ENCODE data around the gene KCTD8. TPM values are rescaled to one million over a fixed set of nuclear protein-coding genes. Genes with fewer than 3 reads are reported as not detected.

KCTD8 gene
- total RNA-seq, 4 donors from 2014 or later, result 0.71 to 2.8 (median 1.4) TPM

DNA sequence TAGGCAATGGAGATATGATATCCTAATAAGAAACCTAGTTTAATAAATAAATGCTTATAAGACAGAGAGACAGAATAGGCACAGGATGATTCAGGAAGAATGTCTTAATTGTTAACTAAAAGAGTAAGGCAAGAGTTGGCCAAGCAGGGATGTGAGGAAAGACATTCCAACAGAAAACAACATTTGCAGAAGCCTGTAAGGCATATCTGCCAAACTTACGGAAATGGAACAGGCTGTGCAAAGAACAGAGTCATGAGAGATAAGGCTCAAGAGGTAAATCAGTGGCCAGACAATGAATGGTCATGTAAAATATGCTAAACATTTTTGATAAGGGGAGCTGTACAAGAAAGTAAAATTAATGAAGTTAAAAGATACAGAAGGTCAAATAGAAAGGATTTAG is 134.9 kb downstream of the KCTD8 start:
- no peak for DNase-seq
- no peaks in the 10 kb centered on the region for H3K36me3 ChIP-seq
- no peak for ATAC-seq
- no peak overlapping the region for H3K4me3 ChIP-seq
- in situ Hi-C loops (cut with MboI; ENCODE audit: low sequenced_read_pairs in 4 of 4) (no loop called here), intact Hi-C loops (cut with DNase I; ENCODE audit: low total_unique reads) (no loop called here)
- no peak for TF ChIP-seq POLR2A (IDR thresholded peaks at IDR 0.05)
- TF ChIP-seq, protein P1, sequence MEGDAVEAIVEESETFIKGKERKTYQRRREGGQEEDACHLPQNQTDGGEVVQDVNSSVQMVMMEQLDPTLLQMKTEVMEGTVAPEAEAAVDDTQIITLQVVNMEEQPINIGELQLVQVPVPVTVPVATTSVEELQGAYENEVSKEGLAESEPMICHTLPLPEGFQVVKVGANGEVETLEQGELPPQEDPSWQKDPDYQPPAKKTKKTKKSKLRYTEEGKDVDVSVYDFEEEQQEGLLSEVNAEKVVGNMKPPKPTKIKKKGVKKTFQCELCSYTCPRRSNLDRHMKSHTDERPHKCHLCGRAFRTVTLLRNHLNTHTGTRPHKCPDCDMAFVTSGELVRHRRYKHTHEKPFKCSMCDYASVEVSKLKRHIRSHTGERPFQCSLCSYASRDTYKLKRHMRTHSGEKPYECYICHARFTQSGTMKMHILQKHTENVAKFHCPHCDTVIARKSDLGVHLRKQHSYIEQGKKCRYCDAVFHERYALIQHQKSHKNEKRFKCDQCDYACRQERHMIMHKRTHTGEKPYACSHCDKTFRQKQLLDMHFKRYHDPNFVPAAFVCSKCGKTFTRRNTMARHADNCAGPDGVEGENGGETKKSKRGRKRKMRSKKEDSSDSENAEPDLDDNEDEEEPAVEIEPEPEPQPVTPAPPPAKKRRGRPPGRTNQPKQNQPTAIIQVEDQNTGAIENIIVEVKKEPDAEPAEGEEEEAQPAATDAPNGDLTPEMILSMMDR (IDR thresholded peaks at IDR 0.05 in 4 of 5, conservative IDR thresholded peaks at IDR 0.05 in 1 of 5), result no peak
- no peaks in the 10 kb centered on the region for H3K27me3 ChIP-seq
- H3K27ac ChIP-seq, result no peak overlapping the region
- H3K9me3 ChIP-seq, result no peaks in the 10 kb centered on the region
- H3K4me1 ChIP-seq, result no peaks in the 10 kb centered on the region

DNA sequence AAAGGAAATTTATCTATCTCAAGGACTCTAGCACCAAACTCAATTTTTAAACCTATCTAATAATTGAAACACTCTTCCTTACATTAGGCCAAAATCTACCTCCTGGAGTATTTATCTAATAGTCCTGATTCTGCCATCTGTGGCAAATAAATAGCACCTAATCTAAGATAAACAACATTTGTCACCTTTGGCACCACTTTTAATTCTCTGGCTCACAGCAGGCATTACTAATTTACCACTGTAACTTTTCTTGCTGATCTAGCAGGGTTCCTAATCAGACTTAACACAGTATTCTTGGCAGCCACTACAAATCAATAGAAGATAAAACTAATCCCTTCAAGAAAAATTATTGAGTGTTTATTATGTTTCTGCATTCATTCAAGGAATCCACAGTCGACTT is 161.1 kb downstream of the KCTD8 start:
- in situ Hi-C loops (cut with MboI; ENCODE audit: low sequenced_read_pairs in 4 of 4) (no loop called here), intact Hi-C loops (cut with DNase I; ENCODE audit: low total_unique reads) (no loop called here)
- no peaks in the 10 kb centered on the region for H3K27me3 ChIP-seq
- DNase-seq (no peak), ATAC-seq (no peak)
- no peak overlapping the region for H3K4me3 ChIP-seq
- TF ChIP-seq, protein P1 (IDR thresholded peaks at IDR 0.05 in 4 of 5, conservative IDR thresholded peaks at IDR 0.05 in 1 of 5), result no peak
- TF ChIP-seq POLR2A (IDR thresholded peaks at IDR 0.05), result no peak
- H3K4me1 ChIP-seq, result no peaks in the 10 kb centered on the region
- no peaks in the 10 kb centered on the region for H3K9me3 ChIP-seq
- H3K36me3 ChIP-seq, result no peaks in the 10 kb centered on the region
- no peak overlapping the region for H3K27ac ChIP-seq

DNA sequence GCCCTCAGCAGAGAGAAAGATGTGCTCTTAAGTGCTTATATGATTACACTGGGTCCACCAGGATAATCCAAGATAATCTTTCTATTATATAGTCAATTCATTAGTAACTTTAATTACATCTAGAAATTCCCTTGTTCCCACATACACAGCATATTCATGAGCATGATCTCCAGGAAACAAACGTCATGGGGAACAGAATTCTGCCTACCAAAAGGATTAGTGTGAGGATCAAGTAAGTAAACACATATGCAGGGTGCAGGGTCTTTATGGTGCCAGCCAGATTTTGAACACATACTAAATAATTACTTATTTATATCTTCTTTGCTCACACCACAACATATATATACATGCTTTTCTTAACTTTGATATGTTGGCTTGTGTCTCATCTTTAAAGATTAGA is 169.1 kb downstream of the KCTD8 start:
- no peak overlapping the region for H3K27ac ChIP-seq
- no peak overlapping the region for H3K4me3 ChIP-seq
- H3K4me1 ChIP-seq, result no peaks in the 10 kb centered on the region
- H3K27me3 ChIP-seq, result no peaks in the 10 kb centered on the region
- ATAC-seq (no peak), DNase-seq (no peak)
- H3K9me3 ChIP-seq, result no peaks in the 10 kb centered on the region
- H3K36me3 ChIP-seq, result no peaks in the 10 kb centered on the region
- intact Hi-C loops (cut with DNase I; ENCODE audit: low total_unique reads), result no loop called here
- in situ Hi-C loops (cut with MboI; ENCODE audit: low sequenced_read_pairs in 4 of 4), result no loop called here
- TF ChIP-seq, protein P1 (IDR thresholded peaks at IDR 0.05 in 4 of 5, conservative IDR thresholded peaks at IDR 0.05 in 1 of 5), result no peak
- no peak for TF ChIP-seq POLR2A (IDR thresholded peaks at IDR 0.05)

DNA sequence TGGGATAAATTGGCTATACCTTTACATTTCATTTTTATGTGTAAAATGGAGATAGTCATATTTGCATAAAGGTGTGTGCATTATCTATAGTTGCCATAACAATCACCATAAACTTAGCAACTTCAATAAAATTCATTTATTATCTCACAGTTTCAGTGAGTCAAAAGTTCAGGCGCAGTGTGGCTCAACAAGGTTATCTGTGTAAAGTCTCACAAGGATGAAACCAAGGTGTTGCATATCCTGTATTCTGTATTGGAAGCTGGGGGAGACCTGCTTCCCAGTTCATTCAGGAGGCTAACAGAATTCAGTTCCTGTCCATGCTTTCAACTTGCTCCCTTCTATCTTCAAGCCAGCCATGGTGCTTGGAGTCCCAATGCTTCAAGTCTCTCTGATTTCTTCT is 169.5 kb downstream of the KCTD8 start:
- H3K4me3 ChIP-seq, result no peak overlapping the region
- H3K4me1 ChIP-seq, result no peaks in the 10 kb centered on the region
- no peak overlapping the region for H3K27ac ChIP-seq
- DNase-seq (no peak), ATAC-seq (no peak)
- no peaks in the 10 kb centered on the region for H3K9me3 ChIP-seq
- TF ChIP-seq POLR2A (IDR thresholded peaks at IDR 0.05), result no peak
- TF ChIP-seq, protein P1 (IDR thresholded peaks at IDR 0.05 in 4 of 5, conservative IDR thresholded peaks at IDR 0.05 in 1 of 5), result no peak
- no peaks in the 10 kb centered on the region for H3K36me3 ChIP-seq
- H3K27me3 ChIP-seq, result no peaks in the 10 kb centered on the region
- intact Hi-C loops (cut with DNase I; ENCODE audit: low total_unique reads) (no loop called here), in situ Hi-C loops (cut with MboI; ENCODE audit: low sequenced_read_pairs in 4 of 4) (no loop called here)

DNA sequence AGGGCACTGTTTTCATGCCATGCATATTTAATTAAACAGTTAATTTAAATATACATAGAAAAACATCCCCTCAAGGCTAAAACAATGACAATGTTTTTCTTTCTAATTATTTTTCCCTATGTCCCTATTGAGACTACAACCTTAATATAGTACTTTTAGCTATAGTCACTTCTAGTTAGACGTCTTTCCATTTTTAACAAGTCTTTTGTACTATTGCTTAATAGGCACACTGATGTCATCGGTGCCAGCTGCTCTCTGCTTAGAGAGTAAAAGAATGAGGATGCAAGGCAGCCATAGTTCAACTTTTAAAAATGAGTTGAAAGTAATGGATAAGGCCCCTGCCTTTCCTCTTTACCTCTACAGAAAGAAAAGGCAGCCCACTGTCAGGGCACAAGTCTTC is 191.1 kb downstream of the KCTD8 start:
- no peak overlapping the region for H3K27ac ChIP-seq
- no peaks in the 10 kb centered on the region for H3K9me3 ChIP-seq
- H3K4me1 ChIP-seq, result no peaks in the 10 kb centered on the region
- H3K27me3 ChIP-seq, result no peaks in the 10 kb centered on the region
- TF ChIP-seq, protein P1 (IDR thresholded peaks at IDR 0.05 in 4 of 5, conservative IDR thresholded peaks at IDR 0.05 in 1 of 5), result no peak
- TF ChIP-seq POLR2A (IDR thresholded peaks at IDR 0.05), result no peak
- ATAC-seq (peak; percentile 42 to 68), DNase-seq (peak in 1 of 2 donors; percentile 13)
- no peaks in the 10 kb centered on the region for H3K36me3 ChIP-seq
- no peak overlapping the region for H3K4me3 ChIP-seq
- in situ Hi-C loops (cut with MboI; ENCODE audit: low sequenced_read_pairs in 4 of 4) (no loop called here), intact Hi-C loops (cut with DNase I; ENCODE audit: low total_unique reads) (no loop called here)

All from gastrocnemius medialis (tissue), 4 donors.